K562 (cell line): Measurements from ENCODE around the gene PIK3CG. TPM values are rescaled to one million over a fixed set of nuclear protein-coding genes. Genes with fewer than 3 reads are reported as not detected.

Experiments used
- ASH1L ChIP-seq: fragments of 450-650 bp; IDR thresholded peaks from 2 replicates; pipeline ENCODE4 v1.6.1; 2018; ENCODE audit warnings: borderline replicate concordance, mild to moderate bottlenecking, low read depth; ENCODE audit not compliant: partially characterized antibody
- CBFA2T2 ChIP-seq: fragments of 450-650 bp; conservative IDR thresholded peaks from 2 replicates; pipeline ENCODE4 v1.6.1; 2017; ENCODE audit warnings: mild to moderate bottlenecking
- CBX2 ChIP-seq: fragments of 200-600 bp; sonication (generic); IDR thresholded peaks from one replicate; pipeline ENCODE4 v1.6.1; 2012; ENCODE audit warnings: mild to moderate bottlenecking, low read length, inconsistent platforms; ENCODE audit not compliant: insufficient read depth, poor library complexity, severe bottlenecking
- GTF2A2 ChIP-seq: IDR thresholded peaks from 2 replicates; pipeline ENCODE4 v1.6.1; 2016; ENCODE audit warnings: mild to moderate bottlenecking, missing genetic modification characterization, missing compliant biosample characterization
- MTA1 ChIP-seq: fragments of 450-650 bp; IDR thresholded peaks from 2 replicates; pipeline ENCODE4 v1.6.1; 2017; ENCODE audit warnings: borderline replicate concordance
- MYBL2 ChIP-seq, 2 experiments: fragments of 450-650 bp in 1 of 2; sonication (generic) in 1 of 2; formaldehyde crosslinking in 1 of 2; IDR thresholded peaks; 2 replicates each; pipeline versions ENCODE4 v1.6.1 to v1.8.1; 2017 to 2022; ENCODE audit warnings: borderline replicate concordance in 1 of 2, inconsistent platforms in 1 of 2, low read depth in 1 of 2, mild to moderate bottlenecking in 1 of 2, missing genetic modification reagents in 1 of 2, moderate library complexity in 1 of 2
- NELFE ChIP-seq: IDR thresholded peaks from 2 replicates; pipeline ENCODE4 v1.6.1; 2011; ENCODE audit warnings: mild to moderate bottlenecking; ENCODE audit not compliant: insufficient read depth, insufficient read length
- NFE2 ChIP-seq: IDR thresholded peaks from 2 replicates; pipeline ENCODE4 v1.6.1; 2014; ENCODE audit warnings: antibody characterized with exemption, low read depth
- SIN3A ChIP-seq, 2 experiments: fragments of 150-350 bp in 1 of 2; IDR thresholded peaks; 2 replicates each; pipeline ENCODE4 v1.6.1; 2011 to 2016; ENCODE audit warnings: borderline replicate concordance in 2 of 2, low read depth in 2 of 2, low read length in 2 of 2, mild to moderate bottlenecking in 2 of 2, moderate library complexity in 2 of 2; ENCODE audit not compliant: control insufficient read depth in 1 of 2
- TEAD4 ChIP-seq, 2 experiments: sonication (generic) in 1 of 2; formaldehyde crosslinking in 1 of 2; IDR thresholded peaks; 2 replicates each; pipeline versions ENCODE4 v1.6.1 to v1.8.0; 2012 to 2022; ENCODE audit warnings: borderline replicate concordance in 1 of 2, inconsistent platforms in 1 of 2, low read length in 1 of 2, mild to moderate bottlenecking in 1 of 2, missing genetic modification reagents in 1 of 2
- ZFP30 ChIP-seq: fragments of 250-450 bp; sonication (Bioruptor Pico); IDR thresholded peaks from 2 replicates; pipeline ENCODE4 v1.8.0; 2022; ENCODE audit warnings: moderate library complexity, mild to moderate bottlenecking, inconsistent platforms, borderline replicate concordance
- ZNF174 ChIP-seq: fragments of 250-450 bp; sonication (Bioruptor Pico); IDR thresholded peaks from 2 replicates; pipeline ENCODE4 v1.4.0; 2020; ENCODE audit warnings: mild to moderate bottlenecking
- ZNF512 ChIP-seq: IDR thresholded peaks from 2 replicates; pipeline ENCODE4 v1.6.1; 2016; ENCODE audit warnings: missing genetic modification characterization, missing compliant biosample characterization
- ZNF561 ChIP-seq: fragments of 450-650 bp; formaldehyde crosslinking; conservative IDR thresholded peaks from 2 replicates; pipeline ENCODE4 v1.4.0; 2020; ENCODE audit warnings: mild to moderate bottlenecking, moderate library complexity
- ZNF644 ChIP-seq: fragments of 200-800 bp; sonication (Bioruptor generic); IDR thresholded peaks from 2 replicates; pipeline ENCODE4 v1.6.1; 2016; ENCODE audit warnings: low read depth, missing genetic modification characterization, missing compliant biosample characterization
- polyA plus RNA-seq, 8 experiments: library from polyadenylated mRNA; depleted of rRNA in 4 of 8; stranded (reverse) in 5 of 8; unstranded in 3 of 8; fragments of >200 nt; fragmentation: Nextera tagmentation in 2 of 8; fragmentation: Illumina TruSeq in 1 of 8; extraction: Ambion mirVana in 2 of 8; extraction: Trizol in 1 of 8; gene quantifications; 2 replicates each; pipeline versions ENCODE4 v1.2.1 to v1.2.3, GENCODE V29; 2011 to 2014; ENCODE audit warnings: inconsistent platforms in 1 of 8, missing spikeins in 1 of 8
- total RNA-seq, 7 experiments: library from RNA; depleted of rRNA in 6 of 7; stranded (reverse); fragments of >200 nt in 6 of 7; fragmentation: Illumina TruSeq in 2 of 7; extraction: Trizol in 2 of 7; gene quantifications; 2 replicates each; pipeline versions ENCODE4 v1.2.1 to v1.2.3, GENCODE V29; 2011 to 2021; ENCODE audit warnings: low replicate concordance in 1 of 7

Gene PIK3CG
- total and polyA plus RNA-seq, 9 of the 15 experiments (the other 6 are each of a cell fraction or from before 2014, with no cell fraction given), result 5.3 to 42.5 (median 29.0) TPM

DNA sequence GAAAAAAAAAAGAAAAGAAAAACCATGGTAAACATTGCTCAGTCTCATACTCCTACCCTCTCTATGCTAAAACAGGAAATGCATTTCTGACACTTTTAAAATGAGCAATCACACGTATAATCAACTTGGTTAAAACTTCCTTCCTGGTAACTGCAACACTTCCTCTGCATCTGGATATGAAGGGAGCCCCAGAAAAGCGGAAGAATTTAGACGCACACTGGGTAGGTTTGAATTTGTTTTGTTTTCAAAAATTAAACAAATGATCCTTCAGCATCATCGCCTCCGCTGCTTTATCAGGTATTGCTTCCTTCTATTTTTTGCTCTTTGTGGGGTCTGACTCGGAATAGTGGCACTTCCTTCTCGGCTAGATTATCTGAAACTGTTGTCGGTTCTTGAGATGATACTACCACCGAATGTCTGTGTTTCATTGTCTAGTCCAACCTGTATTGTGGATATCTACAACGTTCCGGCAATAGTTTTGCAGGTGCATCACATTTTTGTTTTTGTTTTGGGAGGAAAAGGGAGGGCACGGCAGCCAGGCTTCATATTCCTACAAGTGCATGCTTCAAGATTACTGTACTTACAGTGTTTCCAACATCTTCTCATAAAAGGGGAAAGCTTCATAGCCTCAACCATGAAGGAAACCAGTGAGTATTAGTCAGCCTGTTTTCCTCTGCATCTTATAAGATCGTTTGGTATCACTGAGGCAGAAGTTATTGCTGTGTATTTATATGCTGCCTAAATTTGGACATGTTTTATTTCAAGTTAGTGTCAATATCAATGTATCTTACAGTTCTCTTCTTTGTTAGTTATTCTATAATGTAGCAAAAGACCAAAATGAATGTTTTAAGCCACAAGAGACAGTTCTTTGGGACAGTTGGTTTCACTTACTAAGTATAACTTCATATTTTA is at the start of gene PIK3CG (continued):
- no peak for TF ChIP-seq ZNF512 (tag)
- TF ChIP-seq GTF2A2 (tag), result no peak
- TF ChIP-seq TEAD4 (IDR thresholded peaks at IDR 0.05; ENCODE audit: low read length), result no peak
- no peak for TF ChIP-seq TEAD4 (CRISPR knock-in tag; IDR thresholded peaks at IDR 0.05; ENCODE audit: borderline replicate concordance)
- no peak for TF ChIP-seq NELFE
- TF ChIP-seq CBX2, result no peak
- TF ChIP-seq MTA1, result no peak; the same call in 1 of the 2 replicates
- no peak for TF ChIP-seq ZNF644
- no peak for TF ChIP-seq ZNF174
- no peak for TF ChIP-seq CBFA2T2
- peak; percentile 62 for TF ChIP-seq MYBL2 (IDR thresholded peaks at IDR 0.05; ENCODE audit: low read depth)
- no peak for TF ChIP-seq MYBL2 (CRISPR knock-in tag; IDR thresholded peaks at IDR 0.05; ENCODE audit: borderline replicate concordance)
- peak; percentile 63 for TF ChIP-seq ASH1L
- TF ChIP-seq NFE2, result no peak
- TF ChIP-seq ZNF561 (CRISPR knock-in tag), result no peak
- no peak for TF ChIP-seq ZFP30 (CRISPR knock-in tag)
- no peak for TF ChIP-seq SIN3A (IDR thresholded peaks at IDR 0.05; ENCODE audit: borderline replicate concordance in 2 of 2, control insufficient read depth in 1 of 2, low read depth in 2 of 2, low read length in 2 of 2)
